HUES6 (cell line): ENCODE results near the gene B4GALNT4.
"Not testable (repeated sequence)": the region's sequence is repeated elsewhere in the genome, so short reads cannot be mapped to it uniquely, and the experiment has no call there.

Source experiments
- H3K27ac ChIP-seq: 2 replicates; pipeline ENCODE4 v1.7.0; 2013; ENCODE audit warnings: low read depth, mild to moderate bottlenecking, low read length, inconsistent platforms
- H3K27me3 ChIP-seq: 2 replicates; pipeline ENCODE4 v1.6.1; 2013; ENCODE audit warnings: low read length; ENCODE audit not compliant: control insufficient read depth, insufficient read depth
- H3K36me3 ChIP-seq: 2 replicates; pipeline ENCODE4 v1.6.1; 2013; ENCODE audit warnings: low read length; ENCODE audit not compliant: control insufficient read depth, insufficient read depth
- H3K4me1 ChIP-seq: 2 replicates; pipeline ENCODE4 v1.6.1; 2013; ENCODE audit warnings: low read length; ENCODE audit not compliant: control insufficient read depth, insufficient read depth
- H3K4me3 ChIP-seq: 2 replicates; pipeline ENCODE4 v1.5.1; 2013; ENCODE audit warnings: low read depth, low read length
- H3K9ac ChIP-seq: one replicate; pipeline ENCODE4 v1.6.1; 2013; ENCODE audit warnings: mild to moderate bottlenecking, low read length
- H3K9me3 ChIP-seq: 2 replicates; pipeline ENCODE4 v1.6.1; 2013; ENCODE audit warnings: low read depth, low read length; ENCODE audit not compliant: control insufficient read depth, insufficient read depth

The B4GALNT4 gene

GRCh38 chr11:396948-397548 is 27.7 kb downstream of the B4GALNT4 start:
- H3K4me1 ChIP-seq, result peaks cover 21% of the 10 kb centered on the region
- peaks cover 23% of the 10 kb centered on the region for H3K36me3 ChIP-seq
- no peak overlapping the region for H3K9ac ChIP-seq
- H3K4me3 ChIP-seq, result no peak overlapping the region
- H3K27me3 ChIP-seq, result no peaks in the 10 kb centered on the region
- H3K27ac ChIP-seq, result no peak overlapping the region
- H3K9me3 ChIP-seq, result no peaks in the 10 kb centered on the region

GRCh38 chr11:398826-399225 is 29.5 kb downstream of the B4GALNT4 start:
- no peaks in the 10 kb centered on the region for H3K9me3 ChIP-seq
- no peak overlapping the region for H3K27ac ChIP-seq
- no peaks in the 10 kb centered on the region for H3K27me3 ChIP-seq
- H3K36me3 ChIP-seq, result peaks cover 29% of the 10 kb centered on the region
- H3K4me3 ChIP-seq, result no peak overlapping the region
- H3K4me1 ChIP-seq, result peaks cover 14% of the 10 kb centered on the region
- H3K9ac ChIP-seq, result no peak overlapping the region

DNA sequence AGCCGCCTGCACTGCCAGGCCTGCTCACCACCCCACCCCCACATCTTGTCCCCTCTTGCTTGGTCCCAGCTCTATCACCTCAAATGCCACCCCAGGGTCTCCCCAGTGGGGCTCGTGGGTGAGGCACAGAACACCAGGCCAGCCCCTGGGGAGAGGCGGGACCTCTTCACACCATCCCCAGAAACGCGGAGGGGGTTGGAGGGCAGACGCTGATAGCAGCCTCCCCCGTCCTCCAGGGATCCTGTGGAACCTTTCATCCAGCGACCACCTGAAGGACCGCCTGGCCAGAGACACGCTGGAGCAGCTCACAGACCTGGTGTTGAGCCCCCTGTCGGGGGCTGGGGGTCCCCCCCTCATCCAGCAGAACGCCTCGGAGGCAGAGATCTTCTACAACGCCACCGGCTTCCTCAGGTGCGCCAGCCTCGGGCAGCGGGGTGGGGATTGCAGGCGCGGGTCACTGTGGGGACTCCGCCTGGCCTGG is 30.5 kb downstream of the B4GALNT4 start:
- peaks cover 6% of the 10 kb centered on the region; the same call in 1 of the 2 replicates for H3K4me1 ChIP-seq
- no peaks in the 10 kb centered on the region for H3K9me3 ChIP-seq
- H3K9ac ChIP-seq, result no peak overlapping the region
- H3K36me3 ChIP-seq, result peaks cover 35% of the 10 kb centered on the region
- H3K27me3 ChIP-seq, result no peaks in the 10 kb centered on the region
- no peak overlapping the region for H3K4me3 ChIP-seq
- H3K27ac ChIP-seq, result no peak overlapping the region

DNA sequence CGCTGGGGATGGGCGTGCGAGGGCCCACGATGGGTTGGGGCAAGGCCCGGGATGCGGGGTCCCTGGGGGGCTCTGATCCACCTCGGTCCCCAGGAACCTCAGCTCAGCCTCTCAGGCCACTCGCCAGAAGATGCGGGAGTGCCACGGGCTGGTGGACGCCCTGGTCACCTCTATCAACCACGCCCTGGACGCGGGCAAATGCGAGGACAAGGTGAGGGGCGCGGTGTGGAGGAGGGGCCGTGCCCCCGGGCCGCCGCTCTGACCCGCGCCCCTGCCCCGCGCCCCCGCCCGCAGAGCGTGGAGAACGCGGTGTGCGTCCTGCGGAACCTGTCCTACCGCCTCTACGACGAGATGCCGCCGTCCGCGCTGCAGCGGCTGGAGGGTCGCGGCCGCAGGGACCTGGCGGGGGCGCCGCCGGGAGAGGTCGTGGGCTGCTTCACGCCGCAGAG is 31.0 kb downstream of the B4GALNT4 start:
- Histone ChIP-seq H3K36me3 (peaks cover 35% of the 10 kb centered on the region), H3K4me3 (no peak overlapping the region), H3K9me3 (no peaks in the 10 kb centered on the region), H3K27ac (no peak overlapping the region), H3K27me3 (no peaks in the 10 kb centered on the region), H3K9ac (no peak overlapping the region), H3K4me1 (0 out of 2 replicates have a peak, but pooled peaks cover 1% of the 10 kb centered on the region)

GRCh38 chr11:401196-401595 is 31.9 kb downstream of the B4GALNT4 start:
- H3K27me3 ChIP-seq, H3K27ac ChIP-seq, H3K4me3 ChIP-seq, H3K9me3 ChIP-seq, H3K9ac ChIP-seq, H3K4me1 ChIP-seq: not testable (repeated sequence)
- peaks cover 35% of the 10 kb centered on the region for H3K36me3 ChIP-seq

DNA sequence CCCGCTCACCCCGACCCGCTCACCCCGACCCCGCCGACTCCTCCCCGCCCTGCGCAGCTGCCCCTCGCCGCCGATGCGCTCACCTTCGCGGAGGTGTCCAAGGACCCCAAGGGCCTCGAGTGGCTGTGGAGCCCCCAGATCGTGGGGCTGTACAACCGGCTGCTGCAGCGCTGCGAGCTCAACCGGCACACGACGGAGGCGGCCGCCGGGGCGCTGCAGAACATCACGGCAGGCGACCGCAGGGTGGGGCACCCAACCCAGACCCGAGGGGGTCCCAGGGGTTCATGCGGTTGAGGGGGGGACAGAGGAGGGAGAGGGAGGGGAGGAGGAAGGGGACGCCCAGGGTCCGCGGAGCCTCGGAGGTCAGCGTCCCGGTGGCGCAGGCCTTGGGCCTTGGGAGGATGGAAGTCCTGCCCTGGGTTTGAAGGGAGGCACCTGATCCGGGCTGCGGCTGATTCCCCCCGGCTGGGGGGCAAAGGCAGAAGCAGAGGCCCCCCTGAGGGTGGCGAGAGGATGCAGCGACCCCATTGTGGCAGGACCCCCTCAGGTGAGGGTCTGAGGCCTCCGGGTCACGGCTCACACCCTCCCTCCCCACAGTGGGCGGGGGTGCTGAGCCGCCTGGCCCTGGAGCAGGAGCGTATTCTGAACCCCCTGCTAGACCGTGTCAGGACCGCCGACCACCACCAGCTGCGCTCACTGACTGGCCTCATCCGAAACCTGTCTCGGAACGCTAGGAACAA is 33.9 kb downstream of the B4GALNT4 start:
- H3K36me3 ChIP-seq, result peaks cover 24% of the 10 kb centered on the region
- H3K27me3 ChIP-seq, result peaks cover 5% of the 10 kb centered on the region; the same call in 1 of the 2 replicates
- H3K4me1 ChIP-seq, result peaks cover 13% of the 10 kb centered on the region
- H3K27ac ChIP-seq, result no peak overlapping the region
- no peak overlapping the region for H3K4me3 ChIP-seq
- H3K9ac ChIP-seq, result no peak overlapping the region
- no peaks in the 10 kb centered on the region for H3K9me3 ChIP-seq

DNA sequence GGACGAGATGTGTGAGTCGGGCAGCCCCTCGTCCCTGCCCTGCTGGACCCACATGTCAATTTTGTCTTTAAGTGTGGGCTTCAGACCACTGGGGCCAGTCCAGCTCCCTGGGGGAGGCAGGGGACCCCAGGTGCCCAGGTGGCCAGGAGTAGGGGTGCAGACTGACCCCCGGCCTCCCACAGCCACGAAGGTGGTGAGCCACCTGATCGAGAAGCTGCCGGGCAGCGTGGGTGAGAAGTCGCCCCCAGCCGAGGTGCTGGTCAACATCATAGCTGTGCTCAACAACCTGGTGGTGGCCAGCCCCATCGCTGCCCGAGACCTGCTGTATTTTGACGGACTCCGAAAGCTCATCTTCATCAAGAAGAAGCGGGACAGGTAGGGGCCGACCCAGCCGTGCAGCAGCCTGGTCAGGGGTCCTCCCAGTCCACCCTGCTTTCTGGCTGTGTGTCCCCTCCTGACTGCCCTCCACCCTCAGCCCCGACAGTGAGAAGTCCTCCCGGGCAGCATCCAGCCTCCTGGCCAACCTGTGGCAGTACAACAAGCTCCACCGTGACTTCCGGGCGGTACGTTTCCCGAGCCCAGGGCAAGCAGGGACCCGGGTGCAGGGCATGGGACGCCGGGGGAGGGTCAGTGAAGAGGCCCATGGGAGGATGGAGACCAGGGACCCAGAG is 34.6 kb downstream of the B4GALNT4 start:
- Histone ChIP-seq H3K27ac (no peak overlapping the region), H3K36me3 (peaks cover 21% of the 10 kb centered on the region), H3K4me1 (peaks cover 13% of the 10 kb centered on the region), H3K9ac (no peak overlapping the region), H3K4me3 (no peak overlapping the region), H3K9me3 (no peaks in the 10 kb centered on the region), H3K27me3 (peaks cover 10% of the 10 kb centered on the region; the same call in 1 of the 2 replicates)

GRCh38 chr11:404551-405264 is 35.4 kb downstream of the B4GALNT4 start:
- Histone ChIP-seq H3K9ac (no peak overlapping the region), H3K27ac (no peak overlapping the region), H3K4me3 (no peak overlapping the region), H3K36me3 (peaks cover 17% of the 10 kb centered on the region), H3K4me1 (peaks cover 13% of the 10 kb centered on the region), H3K27me3 (peaks cover 10% of the 10 kb centered on the region; the same call in 1 of the 2 replicates), H3K9me3 (no peaks in the 10 kb centered on the region)

GRCh38 chr11:405323-405953 is 36.1 kb downstream of the B4GALNT4 start:
- no peak overlapping the region for H3K4me3 ChIP-seq
- peaks cover 10% of the 10 kb centered on the region; the same call in 1 of the 2 replicates for H3K27me3 ChIP-seq
- no peak overlapping the region for H3K27ac ChIP-seq
- H3K36me3 ChIP-seq, result peaks cover 12% of the 10 kb centered on the region
- no peak overlapping the region for H3K9ac ChIP-seq
- no peaks in the 10 kb centered on the region for H3K9me3 ChIP-seq
- H3K4me1 ChIP-seq, result peaks cover 13% of the 10 kb centered on the region

GRCh38 chr11:405954-406795 is 36.9 kb downstream of the B4GALNT4 start:
- no peak overlapping the region for H3K27ac ChIP-seq
- H3K27me3 ChIP-seq, result peaks cover 10% of the 10 kb centered on the region; the same call in 1 of the 2 replicates
- peak overlapping the region; percentile 59 for H3K4me3 ChIP-seq
- peaks cover 13% of the 10 kb centered on the region for H3K4me1 ChIP-seq
- no peak overlapping the region for H3K9ac ChIP-seq
- H3K36me3 ChIP-seq, result peaks cover 12% of the 10 kb centered on the region
- H3K9me3 ChIP-seq, result no peaks in the 10 kb centered on the region
